MG63 (cell line): ENCODE results near the gene DBF4B. TPM values are rescaled to one million over a fixed set of nuclear protein-coding genes. Genes with fewer than 3 reads are reported as not detected.

Source experiments
- total RNA-seq: library from RNA; depleted of rRNA; stranded (reverse); fragments of >200 nt; shearing (Covaris generic); gene quantifications from 2 replicates; pipeline ENCODE4 v1.2.3, GENCODE V29; 2014; ENCODE audit warnings: low replicate concordance; rRNA removed

DBF4B gene
- total RNA-seq, 1 experiment from 2014 or later, result 11.1 TPM

Other genes with a start within 250 kb of the DBF4B start
- gene GPATCH8, start 205.3 kb upstream of the DBF4B start, total RNA-seq, result 5.2 and 5.5 TPM in 2 replicates
- 29.6 and 46.3 TPM in 2 replicates for gene FZD2, start 151.2 kb upstream of the DBF4B start, total RNA-seq
- gene MEIOC, start 52.2 kb upstream of the DBF4B start, total RNA-seq, result 0.95 TPM in 1 of 2 replicates, not detected in the other
- gene CCDC43, start 18.9 kb upstream of the DBF4B start, total RNA-seq, result 39.1 and 63.4 TPM in 2 replicates
- 0.72 TPM in 1 of 2 replicates, not detected in the other for gene ADAM11, start 50.3 kb downstream of the DBF4B start, total RNA-seq
- 15.4 and 60.0 TPM in 2 replicates for gene GJC1, start 121.6 kb downstream of the DBF4B start, total RNA-seq
- not detected in 2 replicates for gene HIGD1B, start 139.2 kb downstream of the DBF4B start, total RNA-seq
- 156 and 179 TPM in 2 replicates for gene EFTUD2, start 190.8 kb downstream of the DBF4B start, total RNA-seq
- 5.0 TPM in 1 of 2 replicates, not detected in the other for gene GFAP, start 206.8 kb downstream of the DBF4B start, total RNA-seq
- gene KIF18B, start 239.1 kb downstream of the DBF4B start, total RNA-seq, result 10.9 and 21.6 TPM in 2 replicates